IMR-90 (cell line): ENCODE results near the gene MICALL2. TPM values are rescaled to one million over a fixed set of nuclear protein-coding genes. Genes with fewer than 3 reads are reported as not detected.

ENCODE experiments used
- ATAC-seq: fragments of 200-7000 bp; cut with Tn5 transposase; 2 replicates; pipeline ENCODE4 v1.9.1; 2020; ENCODE audit warnings: low read depth, mild to moderate bottlenecking, moderate library complexity
- BruUV-seq: library from RNA; stranded (reverse); fragments of 400-500 nt; replicated peaks from 2 replicates; lab custom pipeline; 2021; lab: Mats Ljungman, UMichigan
- CTCF ChIA-PET: fragments of 300-600 bp; formaldehyde crosslinking; extraction: SDS; loops from one replicate; lab custom pipeline; 2021; ENCODE audit warnings: antibody characterized with exemption; lab: Yijun Ruan, JAX
- POLR2A ChIA-PET: fragments of 300-600 bp; sonication (Branson Sonifier 250); formaldehyde crosslinking; loops from one replicate; lab custom pipeline; 2022; ENCODE audit warnings: antibody characterized with exemption; ENCODE audit not compliant: unreplicated experiment; lab: Charles Lee
- DNase-seq: peaks from one replicate; pipeline ENCODE4 v3.0.0; 2013
- H2AFZ ChIP-seq: replicated peaks from 2 replicates; pipeline ENCODE3; 2013; ENCODE audit warnings: low read length, mild to moderate bottlenecking; ENCODE audit not compliant: poor library complexity
- H2AK5ac ChIP-seq: 2 replicates; pipeline ENCODE4 v1.6.1; 2013; ENCODE audit warnings: low read depth, low read length, inconsistent platforms
- H2AK9ac ChIP-seq: replicated peaks from 2 replicates; pipeline ENCODE3; 2013; ENCODE audit warnings: mild to moderate bottlenecking, low read depth, low read length, moderate library complexity; ENCODE audit not compliant: poor library complexity
- H2BK120ac ChIP-seq: 2 replicates; pipeline ENCODE4 v1.6.1; 2013; ENCODE audit warnings: low read depth, low read length, inconsistent platforms
- H2BK15ac ChIP-seq: 3 replicates; pipeline ENCODE4 v1.6.1; 2013; ENCODE audit warnings: low read depth, low read length, inconsistent platforms
- H2BK20ac ChIP-seq: 2 replicates; pipeline ENCODE4 v1.6.1; 2013; ENCODE audit warnings: low read depth, mild to moderate bottlenecking, inconsistent platforms, low read length, moderate library complexity
- H2BK5ac ChIP-seq: 2 replicates; pipeline ENCODE4 v1.6.1; 2013; ENCODE audit warnings: mild to moderate bottlenecking, low read depth, low read length, inconsistent platforms; ENCODE audit not compliant: poor library complexity, severe bottlenecking
- H3K14ac ChIP-seq: replicated peaks from 2 replicates; pipeline ENCODE4 v1.6.1; 2013; ENCODE audit warnings: low read depth, low read length, inconsistent platforms
- H3K18ac ChIP-seq: 2 replicates; pipeline ENCODE4 v1.6.1; 2013; ENCODE audit warnings: low read depth, low read length, control low read depth
- H3K23ac ChIP-seq: 2 replicates; pipeline ENCODE4 v1.6.1; 2013; ENCODE audit warnings: low read depth, low read length, inconsistent platforms
- H3K27ac ChIP-seq: 2 replicates; pipeline ENCODE4 v1.5.1; 2013; ENCODE audit warnings: mild to moderate bottlenecking, control low read depth, low read length; ENCODE audit not compliant: insufficient read depth
- H3K27me3 ChIP-seq: 2 replicates; pipeline ENCODE4 v1.6.1; 2013; ENCODE audit warnings: low read length; ENCODE audit not compliant: control insufficient read depth, insufficient read depth
- H3K36me3 ChIP-seq: 2 replicates; pipeline ENCODE4 v1.6.1; 2013; ENCODE audit warnings: low read length, mixed read lengths; ENCODE audit not compliant: control insufficient read depth, insufficient read depth
- H3K4ac ChIP-seq: 2 replicates; pipeline ENCODE4 v1.6.1; 2013; ENCODE audit warnings: low read depth, low read length, inconsistent platforms
- H3K4me1 ChIP-seq: 2 replicates; pipeline ENCODE4 v1.6.1; 2013; ENCODE audit warnings: low read length, mixed read lengths; ENCODE audit not compliant: control insufficient read depth, insufficient read depth
- H3K4me2 ChIP-seq: 2 replicates; pipeline ENCODE4 v1.6.1; 2013; ENCODE audit warnings: low read depth, mild to moderate bottlenecking, control low read depth, low read length, moderate library complexity
- H3K4me3 ChIP-seq: 2 replicates; pipeline ENCODE4 v1.5.1; 2013; ENCODE audit warnings: low read depth, mild to moderate bottlenecking, control low read depth, low read length, moderate library complexity; ENCODE audit not compliant: insufficient read depth
- H3K56ac ChIP-seq: 2 replicates; pipeline ENCODE4 v1.6.1; 2013; ENCODE audit warnings: low read length, inconsistent platforms; ENCODE audit not compliant: insufficient read depth; ENCODE audit errors: extremely low read depth
- H3K79me1 ChIP-seq, 2 experiments: 2 replicates each; pipeline ENCODE4 v1.6.1; 2013; ENCODE audit warnings: low read length in 2 of 2, inconsistent platforms in 1 of 2, low read depth in 1 of 2
- H3K9ac ChIP-seq: 2 replicates; pipeline ENCODE4 v1.6.1; 2013; ENCODE audit warnings: low read depth, low read length, control low read depth
- H3K9me1 ChIP-seq: 2 replicates; pipeline ENCODE4 v1.6.1; 2013; ENCODE audit warnings: low read length, inconsistent platforms; ENCODE audit not compliant: insufficient read depth
- H3K9me3 ChIP-seq: 2 replicates; pipeline ENCODE4 v1.6.1; 2013; ENCODE audit warnings: low read length; ENCODE audit not compliant: control insufficient read depth, insufficient read depth
- H4K20me1 ChIP-seq: 2 replicates; pipeline ENCODE4 v1.6.1; 2013; ENCODE audit warnings: low read length, inconsistent platforms; ENCODE audit not compliant: insufficient read depth
- H4K5ac ChIP-seq: 2 replicates; pipeline ENCODE4 v1.6.1; 2013; ENCODE audit warnings: mild to moderate bottlenecking, low read depth, low read length, control low read depth
- H4K8ac ChIP-seq, 2 experiments: 2 replicates each; pipeline ENCODE4 v1.6.1; 2013; ENCODE audit warnings: low read depth in 2 of 2, low read length in 2 of 2, control low read depth in 1 of 2, inconsistent platforms in 1 of 2
- H4K91ac ChIP-seq: 2 replicates; pipeline ENCODE4 v1.6.1; 2013; ENCODE audit warnings: low read depth, low read length, inconsistent platforms; ENCODE audit not compliant: insufficient read depth
- BHLHE40 ChIP-seq: fragments of 150-350 bp; IDR thresholded peaks from 2 replicates; pipeline ENCODE4 v1.6.1; 2016; ENCODE audit warnings: mild to moderate bottlenecking, low read depth, low read length
- CEBPB ChIP-seq: IDR thresholded peaks from 2 replicates; pipeline ENCODE4 v1.6.1; 2012; ENCODE audit warnings: low read depth, low read length, improper control_type of control experiment
- CHD1 ChIP-seq: IDR thresholded peaks from 2 replicates; pipeline ENCODE4 v1.6.1; 2012; ENCODE audit warnings: low read depth, low read length, improper control_type of control experiment
- CTCF ChIP-seq: conservative IDR thresholded peaks from 2 replicates; pipeline ENCODE4 v1.5.1; 2012; ENCODE audit warnings: mild to moderate bottlenecking, low read depth, low read length, improper control_type of control experiment
- ELK1 ChIP-seq: fragments of 150-350 bp; IDR thresholded peaks from 2 replicates; pipeline ENCODE4 v1.6.1; 2016; ENCODE audit warnings: low read depth, mild to moderate bottlenecking, low read length, moderate library complexity, borderline replicate concordance
- FOS ChIP-seq: fragments of 150-350 bp; IDR thresholded peaks from 2 replicates; pipeline ENCODE4 v1.6.1; 2016; ENCODE audit warnings: low read depth, low read length
- MAFK ChIP-seq: IDR thresholded peaks from 2 replicates; pipeline ENCODE4 v1.6.1; 2012; ENCODE audit warnings: low read depth, low read length, improper control_type of control experiment
- MAZ ChIP-seq: IDR thresholded peaks from 2 replicates; pipeline ENCODE4 v1.6.1; 2012; ENCODE audit warnings: low read depth, mild to moderate bottlenecking, low read length, improper control_type of control experiment, moderate library complexity, borderline replicate concordance
- MXI1 ChIP-seq: IDR thresholded peaks from 2 replicates; pipeline ENCODE4 v1.6.1; 2012; ENCODE audit warnings: low read depth, mild to moderate bottlenecking, low read length, moderate library complexity, borderline replicate concordance
- NFE2L2 ChIP-seq: fragments of 150-350 bp; IDR thresholded peaks from 2 replicates; pipeline ENCODE4 v1.6.1; 2016; ENCODE audit warnings: low read depth, mild to moderate bottlenecking, low read length
- POLR2A ChIP-seq: IDR thresholded peaks from 2 replicates; pipeline ENCODE4 v1.6.1; 2012; ENCODE audit warnings: mild to moderate bottlenecking, low read depth, low read length
- RAD21 ChIP-seq: IDR thresholded peaks from 2 replicates; pipeline ENCODE4 v1.6.1; 2012; ENCODE audit warnings: low read length, improper control_type of control experiment
- RCOR1 ChIP-seq: IDR thresholded peaks from 2 replicates; pipeline ENCODE4 v1.6.1; 2012; ENCODE audit warnings: mild to moderate bottlenecking, low read length, improper control_type of control experiment; ENCODE audit not compliant: insufficient replicate concordance
- RFX5 ChIP-seq: IDR thresholded peaks from 2 replicates; pipeline ENCODE4 v1.8.0; 2012; ENCODE audit warnings: low read depth, mild to moderate bottlenecking, low read length, moderate library complexity
- SMC3 ChIP-seq: fragments of 150-350 bp; IDR thresholded peaks from 2 replicates; pipeline ENCODE4 v1.6.1; 2016; ENCODE audit warnings: low read depth, mild to moderate bottlenecking, antibody characterized with exemption, low read length, moderate library complexity
- WGBS, 2 experiments: methylation state at CpG; one replicate each; pipeline versions ENCODE4 v1.1.5 to v1.1.7; 2013; ENCODE audit warnings: missing lambda C conversion rate in 2 of 2; ENCODE audit not compliant: insufficient read length in 1 of 2; ENCODE audit errors: extremely low coverage in 2 of 2; 5-methylcytosine and 5-hydroxymethylcytosine counted together
- dilution Hi-C: fragments of 300-500 bp; cut with HindIII; formaldehyde crosslinking; loops from one replicate; pipeline ENCODE4 v1.14.3; 2018; ENCODE audit warnings: low sequenced_read_pairs; ENCODE audit not compliant: unreplicated experiment
- in situ Hi-C: fragments of 300-500 bp; cut with MboI; formaldehyde crosslinking; loops from 3 replicates; pipeline ENCODE4 v1.14.3; 2019; ENCODE audit warnings: low sequenced_read_pairs, inconsistent platforms, mixed read lengths
- intact Hi-C: fragments of 100-400 bp; cut with micrococcal nuclease; formaldehyde crosslinking; loops from 2 replicates; pipeline ENCODE4 v1.10.0; 2022
- polyA plus RNA-seq, 3 experiments: library from polyadenylated mRNA; depleted of rRNA; stranded (reverse); fragments of >200 nt; gene quantifications; 2 replicates each; pipeline ENCODE4 v1.2.3, GENCODE V29; 2012; ENCODE audit warnings: low replicate concordance in 1 of 3
- total RNA-seq: library from RNA; depleted of rRNA; stranded (reverse); fragments of >200 nt; gene quantifications from 2 replicates; pipeline ENCODE4 v1.2.3, GENCODE V29; 2012
- TF ChIP-seq, protein P1 (sequence below): fragments of 150-350 bp; IDR thresholded peaks from 2 replicates; pipeline ENCODE4 v1.6.1; 2017; ENCODE audit warnings: mild to moderate bottlenecking, antibody characterized with exemption, low read length, low read depth

The MICALL2 gene
- total and polyA plus RNA-seq, 2 of the 4 experiments (the other 2 are of a cell fraction), result 6.6 to 34.1 TPM

- ChIA-PET CTCF (no interaction called here), POLR2A (no interaction called here)
- intact Hi-C loops (no loop called here), in situ Hi-C loops (no loop called here), dilution Hi-C loops (no loop called here)
- H3K9ac ChIP-seq, result no peak overlapping the region
- no peak overlapping the region for H2BK120ac ChIP-seq
- no peaks in the 10 kb centered on the region for H3K27me3 ChIP-seq
- no peak overlapping the region for H3K4me3 ChIP-seq
- H4K5ac ChIP-seq, result no peak overlapping the region
- no peak overlapping the region for H3K18ac ChIP-seq
- H4K91ac ChIP-seq, result no peak overlapping the region
- no peak overlapping the region for H3K27ac ChIP-seq
- WGBS, 2 experiments, result 91% methylated on average over 8 of the region's 13 CpGs; no CpG with 5 or more reads in 1 of the 2 experiments
- H3K14ac ChIP-seq, result no peak overlapping the region
- H2BK20ac ChIP-seq, result no peak overlapping the region
- H2BK15ac ChIP-seq, result no peak overlapping the region
- H2BK5ac ChIP-seq, result no peak overlapping the region
- no peaks in the 10 kb centered on the region for H3K79me1 ChIP-seq
- no peak overlapping the region for H2AK5ac ChIP-seq
- no peak overlapping the region for H3K23ac ChIP-seq
- peaks cover 3% of the 10 kb centered on the region; the same call in 1 of the 2 replicates for H3K9me1 ChIP-seq
- H2AFZ ChIP-seq, result no peak overlapping the region
- H3K4me1 ChIP-seq, result peaks cover 6% of the 10 kb centered on the region
- no peak overlapping the region for H3K4ac ChIP-seq
- ATAC-seq (no peak), DNase-seq (no peak)
- no peak overlapping the region for H3K4me2 ChIP-seq
- H2AK9ac ChIP-seq, result peak overlapping the region; percentile 65
- no peak overlapping the region for H3K56ac ChIP-seq
- no peaks in the 10 kb centered on the region for H4K20me1 ChIP-seq
- H3K36me3 ChIP-seq, result peaks cover 33% of the 10 kb centered on the region; the same call in 1 of the 2 replicates
- H3K9me3 ChIP-seq, result no peaks in the 10 kb centered on the region
- TF ChIP-seq SMC3, result no peak
- TF ChIP-seq ELK1, result no peak
- no peak for TF ChIP-seq MAZ
- TF ChIP-seq NFE2L2, result no peak
- TF ChIP-seq RFX5, result no peak
- TF ChIP-seq RCOR1, result no peak
- TF ChIP-seq FOS, result no peak
- TF ChIP-seq CHD1, result no peak
- TF ChIP-seq CEBPB, result no peak
- TF ChIP-seq, protein P1, sequence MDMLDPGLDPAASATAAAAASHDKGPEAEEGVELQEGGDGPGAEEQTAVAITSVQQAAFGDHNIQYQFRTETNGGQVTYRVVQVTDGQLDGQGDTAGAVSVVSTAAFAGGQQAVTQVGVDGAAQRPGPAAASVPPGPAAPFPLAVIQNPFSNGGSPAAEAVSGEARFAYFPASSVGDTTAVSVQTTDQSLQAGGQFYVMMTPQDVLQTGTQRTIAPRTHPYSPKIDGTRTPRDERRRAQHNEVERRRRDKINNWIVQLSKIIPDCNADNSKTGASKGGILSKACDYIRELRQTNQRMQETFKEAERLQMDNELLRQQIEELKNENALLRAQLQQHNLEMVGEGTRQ, result no peak
- no peak for TF ChIP-seq BHLHE40
- no peak for TF ChIP-seq MXI1
- no peak for TF ChIP-seq MAFK
- TF ChIP-seq CTCF, result no peak
- no peak for TF ChIP-seq RAD21
- TF ChIP-seq POLR2A, result no peak
- BruUV-seq, result no TSS peak
- no peak overlapping the region for H4K8ac ChIP-seq
Measured at GRCh38 chr7:1468203-1468602, 8.9 kb upstream of the MICALL2 start.
